Measurements from ENCODE around the gene MAST4. TPM values are rescaled to one million over a fixed set of nuclear protein-coding genes. Genes with fewer than 3 reads are reported as not detected.

MAST4 gene
- total RNA-seq, 1 donor from 2014 or later = 19.1 TPM

DNA sequence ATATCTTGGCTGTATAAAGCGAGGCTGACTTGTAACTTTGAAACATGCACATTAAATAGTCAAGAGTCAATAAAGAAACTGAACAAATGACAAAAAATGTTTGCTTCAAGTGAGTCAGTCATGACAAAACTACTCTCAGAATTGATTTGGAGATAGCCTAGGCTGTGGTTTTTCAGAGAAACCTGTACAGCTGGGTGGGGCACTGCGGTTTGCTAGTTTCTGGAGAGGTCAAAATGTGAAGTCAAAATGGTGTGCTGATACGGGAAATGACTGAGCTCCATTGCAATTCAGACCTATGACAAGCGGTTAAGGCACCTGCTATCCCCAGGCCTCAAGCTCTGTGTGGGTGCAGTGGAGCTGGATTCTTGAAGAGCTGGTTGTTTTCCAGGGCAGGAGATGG is 610.7 kb downstream of the MAST4 start:
- no peaks in the 10 kb centered on the region for H3K36me3 ChIP-seq (ENCODE audit: control insufficient read depth, insufficient read depth, low read length)
- TF ChIP-seq, protein P1, sequence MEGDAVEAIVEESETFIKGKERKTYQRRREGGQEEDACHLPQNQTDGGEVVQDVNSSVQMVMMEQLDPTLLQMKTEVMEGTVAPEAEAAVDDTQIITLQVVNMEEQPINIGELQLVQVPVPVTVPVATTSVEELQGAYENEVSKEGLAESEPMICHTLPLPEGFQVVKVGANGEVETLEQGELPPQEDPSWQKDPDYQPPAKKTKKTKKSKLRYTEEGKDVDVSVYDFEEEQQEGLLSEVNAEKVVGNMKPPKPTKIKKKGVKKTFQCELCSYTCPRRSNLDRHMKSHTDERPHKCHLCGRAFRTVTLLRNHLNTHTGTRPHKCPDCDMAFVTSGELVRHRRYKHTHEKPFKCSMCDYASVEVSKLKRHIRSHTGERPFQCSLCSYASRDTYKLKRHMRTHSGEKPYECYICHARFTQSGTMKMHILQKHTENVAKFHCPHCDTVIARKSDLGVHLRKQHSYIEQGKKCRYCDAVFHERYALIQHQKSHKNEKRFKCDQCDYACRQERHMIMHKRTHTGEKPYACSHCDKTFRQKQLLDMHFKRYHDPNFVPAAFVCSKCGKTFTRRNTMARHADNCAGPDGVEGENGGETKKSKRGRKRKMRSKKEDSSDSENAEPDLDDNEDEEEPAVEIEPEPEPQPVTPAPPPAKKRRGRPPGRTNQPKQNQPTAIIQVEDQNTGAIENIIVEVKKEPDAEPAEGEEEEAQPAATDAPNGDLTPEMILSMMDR (IDR thresholded peaks at IDR 0.05; ENCODE audit: insufficient read depth, low read length, poor library complexity, severe bottlenecking) = no peak
- H3K4me3 ChIP-seq (ENCODE audit: low read depth, low read length) = no peak overlapping the region
- DNase-seq (ENCODE audit: low read depth) = peak; percentile 68
- no peaks in the 10 kb centered on the region for H3K27me3 ChIP-seq (ENCODE audit: control insufficient read depth, insufficient read depth, low read length)

DNA sequence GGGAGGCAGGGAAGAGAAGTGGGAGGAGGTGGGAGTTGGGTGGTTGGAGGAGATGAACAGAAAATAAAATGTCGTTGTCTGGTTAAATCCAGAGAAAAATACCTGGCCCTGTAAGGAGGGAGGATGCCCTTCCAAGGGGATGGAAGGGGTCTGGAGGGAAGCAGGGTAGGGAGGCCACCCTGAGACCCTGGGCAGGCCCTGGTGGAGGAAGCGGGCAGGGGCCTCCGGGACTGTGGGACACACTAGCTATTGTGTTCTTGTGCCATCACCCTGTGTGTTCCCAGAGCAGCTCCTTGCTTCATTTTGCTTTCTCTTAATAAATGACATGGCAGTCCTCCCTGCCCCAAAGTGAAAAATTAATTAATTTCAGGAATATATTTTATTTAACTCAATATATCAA is 612.2 kb downstream of the MAST4 start:
- H3K27me3 ChIP-seq (ENCODE audit: control insufficient read depth, insufficient read depth, low read length) = no peaks in the 10 kb centered on the region
- H3K36me3 ChIP-seq (ENCODE audit: control insufficient read depth, insufficient read depth, low read length) = no peaks in the 10 kb centered on the region
- TF ChIP-seq, protein P1 (IDR thresholded peaks at IDR 0.05; ENCODE audit: insufficient read depth, low read length, poor library complexity, severe bottlenecking) = no peak
- no peak for DNase-seq (ENCODE audit: low read depth)
- no peak overlapping the region for H3K4me3 ChIP-seq (ENCODE audit: low read depth, low read length)

DNA sequence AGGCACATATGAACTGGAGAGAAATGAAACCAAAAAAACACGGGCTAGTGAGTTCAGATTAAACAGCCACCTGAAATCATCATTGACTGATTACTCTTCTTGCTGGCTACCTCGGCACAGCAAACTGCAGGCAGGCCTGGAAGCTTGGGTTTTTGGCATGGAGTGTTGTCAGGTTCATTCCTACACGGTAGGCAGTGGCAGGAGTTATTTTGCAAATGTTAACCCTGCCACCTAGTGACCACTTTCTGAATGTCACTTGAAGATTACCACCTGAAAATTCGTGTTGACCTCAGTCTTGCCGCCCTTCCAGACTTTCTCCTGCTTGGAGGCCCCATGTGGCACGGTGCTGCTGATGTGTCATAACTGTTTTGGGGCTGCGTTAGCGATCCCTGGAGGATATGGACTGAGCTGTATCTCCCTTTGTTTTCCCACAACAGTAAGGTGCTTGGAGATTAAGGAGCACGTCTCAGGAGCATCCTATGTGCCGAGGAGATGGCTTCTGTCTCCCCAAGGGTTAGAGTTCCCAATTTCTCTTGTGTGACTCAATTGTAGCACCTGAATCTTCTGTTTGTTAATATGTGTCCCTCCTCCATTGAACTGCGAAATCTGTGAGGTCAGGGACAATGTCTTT is 613.1 kb downstream of the MAST4 start:
- Histone ChIP-seq H3K4me3 (ENCODE audit: low read depth, low read length) (no peak overlapping the region), H3K27me3 (ENCODE audit: control insufficient read depth, insufficient read depth, low read length) (no peaks in the 10 kb centered on the region), H3K36me3 (ENCODE audit: control insufficient read depth, insufficient read depth, low read length) (no peaks in the 10 kb centered on the region)
- peak; percentile 45 for DNase-seq (ENCODE audit: low read depth)
- TF ChIP-seq, protein P1 (IDR thresholded peaks at IDR 0.05; ENCODE audit: insufficient read depth, low read length, poor library complexity, severe bottlenecking) = peak; percentile 68

DNA sequence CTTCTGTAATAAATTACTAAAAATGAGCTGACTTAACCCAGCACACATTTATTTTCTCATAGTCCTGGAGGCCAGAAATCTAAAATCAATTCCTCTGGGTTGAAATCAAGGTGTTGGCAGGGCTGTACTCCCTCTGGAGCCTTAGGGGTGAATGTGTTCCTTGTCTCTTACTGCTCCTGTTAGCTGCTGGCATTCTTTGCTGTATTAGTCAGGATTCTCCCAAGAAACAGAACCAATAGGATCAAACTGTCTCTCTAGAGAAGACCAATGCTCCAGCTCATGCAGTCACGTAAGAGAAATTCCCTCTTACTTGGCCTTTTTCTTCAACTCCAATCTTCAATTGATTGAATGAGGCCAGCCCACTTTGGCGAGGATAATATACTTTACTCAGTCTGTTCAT is 615.7 kb downstream of the MAST4 start:
- no peaks in the 10 kb centered on the region for H3K36me3 ChIP-seq (ENCODE audit: control insufficient read depth, insufficient read depth, low read length)
- no peaks in the 10 kb centered on the region for H3K27me3 ChIP-seq (ENCODE audit: control insufficient read depth, insufficient read depth, low read length)
- no peak overlapping the region for H3K4me3 ChIP-seq (ENCODE audit: low read depth, low read length)
- TF ChIP-seq, protein P1 (IDR thresholded peaks at IDR 0.05; ENCODE audit: insufficient read depth, low read length, poor library complexity, severe bottlenecking) = no peak
- DNase-seq (ENCODE audit: low read depth) = peak; percentile 58

DNA sequence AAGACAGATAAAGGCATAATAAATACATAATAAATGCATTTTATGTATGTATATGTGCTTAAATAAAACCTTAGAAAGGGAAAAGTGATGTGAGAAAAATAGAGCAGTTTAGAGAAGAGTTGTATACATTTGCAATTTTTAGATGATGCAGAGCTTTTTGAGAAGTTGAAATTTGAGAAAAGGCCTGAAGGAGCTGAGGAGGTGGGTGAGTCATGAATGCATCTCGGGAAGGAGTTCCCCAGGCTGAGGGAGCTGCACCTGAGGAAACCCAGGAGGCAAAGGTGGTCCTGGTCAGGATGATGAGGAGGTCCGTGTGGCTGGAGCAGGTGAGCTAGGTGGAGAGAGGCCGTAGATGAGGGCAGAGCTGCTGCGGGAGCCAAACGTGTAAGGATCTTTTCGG is 617.8 kb downstream of the MAST4 start:
- Histone ChIP-seq H3K27me3 (ENCODE audit: control insufficient read depth, insufficient read depth, low read length) (no peaks in the 10 kb centered on the region), H3K4me3 (ENCODE audit: low read depth, low read length) (no peak overlapping the region), H3K36me3 (ENCODE audit: control insufficient read depth, insufficient read depth, low read length) (no peaks in the 10 kb centered on the region)
- TF ChIP-seq, protein P1 (IDR thresholded peaks at IDR 0.05; ENCODE audit: insufficient read depth, low read length, poor library complexity, severe bottlenecking) = no peak
- no peak for DNase-seq (ENCODE audit: low read depth)

All from kidney epithelial cell (primary cell).